IPS-NIHi11 (cell line): ENCODE results near the gene GNGT2.

ENCODE experiments used
- DNase-seq: peaks from one replicate; pipeline ENCODE4 v3.0.0; 2012; ENCODE audit warnings: mixed read lengths, low spot score

GNGT2 gene

GRCh38 chr17:49229076-49229804 lies 18.9 kb upstream of the GNGT2 start:
- DNase-seq, result no peak

DNA sequence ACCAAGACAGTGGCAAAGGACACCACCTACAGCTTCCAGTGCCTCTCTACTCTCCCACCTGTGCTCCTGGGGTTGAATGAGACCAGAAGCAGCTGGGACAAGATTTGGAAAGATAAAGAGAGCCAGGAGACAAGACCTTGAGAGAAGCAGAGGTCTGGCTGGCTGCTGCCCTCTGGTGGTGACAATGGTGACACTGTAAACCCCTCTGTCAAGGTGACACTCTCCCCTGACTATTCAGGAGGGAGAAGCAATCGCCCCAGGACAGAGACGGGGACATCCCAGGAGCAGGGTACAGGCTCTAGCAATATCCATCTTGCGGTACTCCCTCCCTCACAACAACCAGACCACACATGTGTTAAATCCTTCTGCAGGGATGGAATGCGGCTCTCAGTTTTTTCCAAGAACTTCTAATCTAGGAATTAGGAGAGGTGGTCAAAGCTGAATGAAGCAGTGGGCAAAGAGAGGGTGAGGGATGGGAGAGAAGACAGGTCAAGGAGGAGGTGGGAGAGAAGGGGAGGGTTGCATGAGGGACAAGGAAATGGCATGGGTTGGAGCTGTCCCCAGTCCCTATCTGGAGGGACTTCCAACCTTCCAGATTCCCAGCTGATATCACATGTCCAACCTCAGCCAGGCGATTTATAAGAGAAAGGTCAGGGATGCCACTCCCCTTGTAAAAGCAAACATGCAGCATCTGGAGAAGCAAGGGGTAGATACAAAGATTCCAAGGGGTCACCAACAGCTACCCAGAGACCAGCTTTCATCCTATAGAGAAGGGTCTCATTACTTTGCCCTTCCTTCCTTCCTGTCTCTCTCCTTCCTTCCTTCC lies 17.3 kb upstream of the GNGT2 start:
- peak; percentile 82 for DNase-seq

- DNase-seq, result no peak
Measured at GRCh38 chr17:49226771-49227435, 16.5 kb upstream of the GNGT2 start.

DNA sequence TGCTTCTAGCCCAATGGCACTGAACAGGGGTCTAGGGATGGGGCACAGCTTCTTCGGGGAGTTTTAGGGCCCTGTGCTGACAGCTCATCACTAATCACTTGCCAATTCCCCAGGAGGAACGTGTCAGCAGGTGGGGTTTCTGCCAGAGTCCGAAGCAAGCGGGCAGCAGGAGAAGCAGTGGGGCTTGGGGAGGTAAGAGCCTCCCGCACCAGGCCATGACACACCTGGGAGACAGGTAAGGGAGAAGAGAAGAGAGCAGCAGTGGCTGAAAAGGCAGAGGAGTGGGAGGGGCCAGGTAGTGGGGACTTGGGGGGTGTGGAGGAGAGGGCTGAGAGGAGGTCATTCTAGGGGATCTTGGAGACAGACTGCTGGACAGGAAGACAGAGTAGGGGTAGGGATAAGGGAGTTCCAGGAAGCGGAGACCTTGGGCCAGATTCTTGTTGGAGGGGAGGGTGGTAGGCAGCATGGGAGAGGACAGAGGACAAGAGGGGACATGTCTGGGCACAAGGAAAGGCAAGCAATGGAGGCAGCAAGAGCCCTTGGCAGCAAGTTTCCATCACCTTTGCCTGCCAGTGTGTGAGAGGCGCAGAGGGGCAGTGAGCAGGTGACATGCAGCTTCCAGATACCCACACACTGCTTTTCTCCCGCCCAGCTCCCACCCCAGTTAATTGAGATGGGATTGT lies 15.3 kb upstream of the GNGT2 start:
- no peak for DNase-seq

DNA sequence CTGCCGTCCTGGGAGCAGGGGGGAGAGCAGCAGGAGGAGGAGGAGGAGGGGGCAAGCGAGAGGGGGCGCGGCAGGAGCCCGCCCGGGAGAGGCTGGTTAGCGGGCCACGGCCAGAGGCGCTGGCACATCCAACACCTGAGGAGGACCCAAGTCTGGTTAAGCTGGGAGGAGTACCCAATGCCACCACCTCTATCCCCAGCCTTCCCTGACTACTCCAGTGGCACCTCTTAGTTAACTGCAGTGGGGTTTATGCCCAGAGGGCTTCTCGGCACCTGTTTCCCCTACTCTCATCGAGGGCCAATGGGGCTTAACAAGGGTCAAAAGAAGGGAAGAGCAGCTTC lies 14.6 kb upstream of the GNGT2 start:
- no peak for DNase-seq

DNA sequence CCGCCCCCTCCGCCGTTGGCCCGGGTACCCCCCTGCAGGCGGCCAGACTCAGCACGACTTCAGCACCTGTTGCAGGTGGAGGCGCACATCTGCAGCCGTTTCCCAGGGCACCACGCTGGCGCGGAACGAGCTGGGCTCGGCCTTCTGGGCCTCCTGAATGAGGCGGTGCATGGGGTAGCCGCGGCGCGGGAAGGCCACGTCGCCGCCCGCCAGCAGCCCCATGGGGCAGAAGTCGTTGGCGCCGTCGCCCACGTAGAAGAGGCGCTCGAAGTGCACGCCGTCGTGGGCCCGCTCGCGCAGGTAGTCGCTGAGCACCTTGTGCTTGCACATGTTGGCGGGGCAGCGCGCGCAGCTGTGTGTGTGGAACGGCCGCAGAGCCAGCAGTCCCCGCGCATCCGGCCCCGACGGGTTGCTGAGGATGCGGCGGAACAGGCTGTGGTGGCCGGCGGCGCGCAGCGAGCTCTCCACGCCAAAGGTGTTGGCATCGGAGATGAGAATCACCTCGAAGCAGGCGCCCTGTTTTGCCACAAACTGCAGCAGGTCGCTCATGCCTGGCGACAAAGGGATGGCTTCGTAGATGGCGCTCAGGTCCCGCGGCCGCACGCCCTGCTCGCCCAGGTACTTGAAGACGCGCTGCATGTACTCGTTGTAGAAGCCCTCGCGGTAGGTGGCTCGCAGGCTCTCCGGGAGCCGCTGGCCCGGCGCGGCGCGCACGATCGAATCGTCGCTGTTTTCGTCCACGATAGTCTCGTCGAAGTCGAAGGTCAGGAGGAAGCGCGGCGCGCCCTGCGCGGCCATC lies 14.0 kb upstream of the GNGT2 start:
- peak; percentile 56 for DNase-seq

- peak; percentile 89 for DNase-seq
Measured at GRCh38 chr17:49223517-49224197, 13.3 kb upstream of the GNGT2 start.

- no peak for DNase-seq
Measured at GRCh38 chr17:49223168-49223516, 12.8 kb upstream of the GNGT2 start.

- DNase-seq, result no peak
Measured at GRCh38 chr17:49219987-49220386, 9.6 kb upstream of the GNGT2 start.

GRCh38 chr17:49218941-49219913 lies 8.9 kb upstream of the GNGT2 start:
- peak; percentile 82 for DNase-seq

GRCh38 chr17:49217651-49218413 lies 7.5 kb upstream of the GNGT2 start:
- DNase-seq, result peak; percentile 36

- no peak for DNase-seq
Measured at GRCh38 chr17:49216953-49217650, 6.7 kb upstream of the GNGT2 start.

- no peak for DNase-seq
Measured at GRCh38 chr17:49216482-49216881, 6.1 kb upstream of the GNGT2 start.

GRCh38 chr17:49214676-49215360 lies 4.4 kb upstream of the GNGT2 start:
- no peak for DNase-seq

- no peak for DNase-seq
Measured at GRCh38 chr17:49213847-49214246, 3.5 kb upstream of the GNGT2 start.

- no peak for DNase-seq
Measured at GRCh38 chr17:49213399-49213798, 3.0 kb upstream of the GNGT2 start.

GRCh38 chr17:49209061-49209571 lies 1.3 kb downstream of the GNGT2 start:
- DNase-seq, result no peak

DNA sequence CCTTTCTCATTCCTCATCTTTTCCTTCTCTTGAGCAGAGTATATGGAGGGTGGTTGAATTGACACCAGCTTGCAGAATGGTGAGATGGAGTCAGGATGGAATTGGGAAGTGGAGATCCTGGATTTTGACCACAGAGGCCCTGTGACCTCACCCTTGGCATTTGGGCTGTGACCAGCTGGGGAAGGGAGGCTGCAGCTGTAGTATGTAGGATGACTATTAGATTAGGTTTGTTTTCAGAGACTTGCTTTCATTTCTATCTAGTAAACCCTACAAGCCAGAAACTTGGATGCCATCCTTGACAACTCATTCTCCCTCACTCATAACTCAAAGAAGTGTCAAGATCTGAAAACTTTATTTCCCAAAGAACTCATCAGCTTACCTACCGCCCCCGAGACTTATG lies 5.9 kb downstream of the GNGT2 start:
- no peak for DNase-seq
